NCI-H510A treated with DMSO at 0.1 percent for 48 hours (cell line): ENCODE results near the gene IGF1R.

ENCODE experiments used
- DNase-seq: peaks from one replicate; lab custom pipeline; 2025; lab: John Stamatoyannopoulos, UW

IGF1R gene

DNA sequence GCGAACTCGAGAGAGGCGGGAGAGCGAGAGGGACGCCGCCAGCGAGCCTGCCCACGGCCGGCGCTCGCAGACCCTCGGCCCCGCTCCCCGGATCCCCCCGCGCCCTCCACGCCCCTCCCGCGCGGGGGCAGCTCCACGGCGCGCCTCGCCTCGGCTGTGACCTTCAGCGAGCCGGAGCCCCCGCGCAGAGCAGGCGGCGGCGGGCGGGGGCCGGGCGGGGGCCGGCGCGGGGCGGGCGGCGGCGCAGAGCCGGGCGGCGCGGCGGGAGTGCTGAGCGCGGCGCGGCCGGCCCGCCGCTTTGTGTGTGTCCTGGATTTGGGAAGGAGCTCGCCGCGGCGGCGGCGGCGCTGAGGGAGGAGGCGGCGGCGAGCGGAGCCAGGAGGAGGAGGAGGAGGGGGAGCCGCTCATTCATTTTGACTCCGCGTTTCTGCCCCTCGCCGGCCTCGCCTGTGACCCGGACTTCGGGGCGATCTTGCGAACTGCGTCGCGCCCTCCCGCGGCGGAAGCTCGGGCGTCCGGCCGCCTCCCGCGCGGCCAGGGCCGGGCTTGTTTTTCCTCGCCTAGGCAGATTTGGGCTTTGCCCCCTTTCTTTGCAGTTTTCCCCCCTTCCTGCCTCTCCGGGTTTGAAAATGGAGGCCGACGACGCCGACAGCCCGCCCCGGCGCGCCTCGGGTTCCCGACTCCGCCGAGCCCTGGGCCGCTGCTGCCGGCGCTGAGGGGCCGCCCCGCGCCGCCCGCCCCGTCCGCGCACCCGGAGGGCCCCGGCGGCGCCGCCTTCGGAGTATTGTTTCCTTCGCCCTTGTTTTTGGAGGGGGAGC, 524 bp downstream of the IGF1R start:
- DNase-seq, result peak; percentile 3

DNA sequence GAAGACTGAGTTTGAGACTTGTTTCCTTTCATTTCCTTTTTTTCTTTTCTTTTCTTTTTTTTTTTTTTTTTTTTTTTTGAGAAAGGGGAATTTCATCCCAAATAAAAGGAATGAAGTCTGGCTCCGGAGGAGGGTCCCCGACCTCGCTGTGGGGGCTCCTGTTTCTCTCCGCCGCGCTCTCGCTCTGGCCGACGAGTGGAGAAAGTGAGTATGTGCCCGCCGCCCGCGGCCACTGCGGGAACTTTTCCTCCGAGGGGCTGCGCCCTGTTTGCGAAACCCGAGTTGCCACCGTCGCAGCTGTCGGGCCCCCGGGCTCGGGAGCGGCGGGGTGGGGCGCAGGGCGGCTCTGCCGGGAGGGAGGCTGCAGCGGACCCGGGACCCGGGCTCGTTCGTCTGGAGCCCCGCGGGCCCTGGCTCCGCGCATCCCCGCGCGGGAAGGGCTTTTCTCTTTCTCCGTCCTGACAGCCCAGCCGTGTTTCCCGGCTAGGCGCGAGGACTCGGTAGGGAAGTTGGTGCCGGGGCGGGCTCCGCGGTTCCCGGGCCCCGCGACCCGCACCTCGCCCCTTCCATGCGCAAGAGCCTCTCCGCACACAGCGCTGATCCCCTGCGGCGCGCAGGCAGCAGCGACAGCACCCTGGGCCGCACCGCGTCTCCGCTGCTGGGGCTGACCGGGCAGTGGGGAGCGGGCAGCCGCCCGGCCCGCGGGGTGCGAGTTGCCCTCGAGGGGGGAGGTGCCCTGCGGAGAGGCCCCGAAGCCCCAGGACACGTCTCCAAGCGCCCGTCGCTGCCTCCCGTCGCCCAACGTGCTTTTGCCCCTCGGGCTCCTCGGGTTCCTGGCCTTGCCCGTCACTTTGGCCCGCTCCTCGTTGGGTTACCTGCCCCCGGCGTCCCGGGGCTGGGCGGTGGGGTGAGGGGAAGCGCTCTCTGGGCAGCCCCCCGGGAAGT, 1.4 kb downstream of the IGF1R start:
- DNase-seq, result no peak

DNA sequence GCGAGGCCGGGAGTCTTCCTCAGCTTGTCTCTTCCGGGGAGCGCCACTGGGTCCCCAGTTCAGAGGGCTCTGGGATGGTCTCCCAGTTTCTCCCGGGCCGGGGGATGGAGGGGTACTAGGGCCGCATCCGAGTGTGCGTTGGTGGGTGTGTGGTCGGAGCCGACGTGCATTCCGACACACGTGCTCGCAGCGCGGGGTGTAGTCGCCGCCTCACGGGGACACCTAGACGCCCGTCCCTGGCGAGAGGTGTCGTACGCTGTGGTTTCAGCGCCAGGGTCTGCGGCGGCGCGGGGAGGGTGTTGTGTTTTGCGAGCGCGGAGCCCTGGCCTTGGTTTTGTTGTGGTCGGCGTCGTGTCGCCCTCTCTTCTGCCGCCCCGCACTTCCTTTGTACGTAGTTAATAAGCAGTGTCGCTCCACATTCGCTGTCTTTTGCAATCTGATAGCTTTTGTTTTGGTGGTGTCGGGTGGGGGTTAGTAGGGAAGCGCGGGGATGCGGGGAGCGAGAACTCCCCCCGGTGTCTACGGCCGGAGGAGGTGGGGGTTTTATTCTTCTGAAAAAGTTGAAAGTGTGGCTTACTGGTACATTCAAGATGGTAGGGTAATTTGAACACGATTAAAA, 2.2 kb downstream of the IGF1R start:
- no peak for DNase-seq

DNA sequence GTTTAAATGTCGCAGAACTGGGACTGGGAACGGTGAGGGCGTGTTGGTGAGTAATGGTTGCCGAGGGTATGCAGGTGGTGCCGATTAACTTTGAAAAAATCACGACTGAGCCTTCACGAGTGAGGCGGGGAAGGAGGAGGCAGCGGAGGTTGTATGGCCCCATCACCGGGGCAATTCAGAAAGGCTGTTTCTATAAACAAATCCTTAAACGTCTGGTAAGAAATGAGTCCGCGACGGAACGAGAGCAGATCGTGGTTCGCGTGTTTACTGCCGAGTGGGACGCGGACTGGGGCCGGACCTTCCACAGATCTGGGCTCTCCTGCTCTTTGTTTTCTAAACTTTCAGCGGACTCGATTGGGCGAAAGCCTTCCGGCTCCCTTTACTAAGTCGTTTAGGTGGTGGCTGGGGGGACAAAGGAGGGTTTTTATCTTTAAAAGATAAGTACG, 2.7 kb downstream of the IGF1R start:
- no peak for DNase-seq

DNA sequence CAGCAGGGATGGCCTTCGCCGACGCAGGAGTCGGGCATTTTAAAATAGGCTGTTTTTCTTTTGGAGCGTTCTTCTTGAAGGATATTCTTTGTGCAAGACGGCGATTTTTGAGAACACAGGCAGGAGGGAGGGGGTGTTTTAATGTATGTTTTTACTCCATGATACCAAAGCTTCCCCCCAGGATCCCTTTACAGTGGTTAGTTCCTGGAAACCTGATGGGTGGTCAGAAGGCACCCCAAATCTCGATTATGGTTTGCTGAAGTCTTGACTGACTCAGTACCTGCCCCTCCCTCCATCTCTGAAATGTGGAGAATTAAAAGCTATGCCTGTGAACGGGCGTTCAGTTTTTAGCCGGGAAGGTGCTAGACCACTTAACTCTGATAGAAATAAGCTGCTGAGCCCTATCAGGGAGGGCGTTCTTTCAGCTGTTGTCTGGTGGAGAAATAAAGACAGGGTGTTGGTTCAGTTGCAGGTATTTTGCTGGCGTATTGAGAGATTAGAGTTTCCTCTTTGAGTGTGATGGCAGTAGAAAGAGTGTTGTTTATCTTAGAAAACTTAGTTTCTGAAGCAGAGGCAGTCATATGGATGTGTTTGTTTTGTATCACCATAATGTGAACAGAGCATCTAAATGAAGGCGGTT, 3.4 kb downstream of the IGF1R start:
- DNase-seq, result no peak

DNA sequence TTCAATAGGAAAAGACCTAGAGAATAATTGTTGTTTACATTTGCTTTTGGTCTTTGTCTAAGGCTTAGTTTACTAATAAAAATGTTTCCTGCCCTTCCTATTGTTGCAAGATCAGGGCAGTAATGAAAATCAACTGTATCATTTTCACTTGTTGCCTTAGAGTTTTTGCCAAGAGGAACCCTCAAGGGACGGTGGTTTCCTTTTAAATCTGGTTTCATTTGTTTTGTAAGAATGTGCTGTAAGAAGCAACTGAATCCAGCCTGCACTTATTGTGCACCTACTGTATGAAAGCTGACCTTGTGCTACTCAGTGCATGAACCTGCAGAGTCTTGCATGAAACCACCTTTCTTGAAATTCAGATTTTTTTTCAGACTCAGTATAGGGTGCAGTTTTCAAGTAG, 5.3 kb downstream of the IGF1R start:
- DNase-seq, result no peak

DNA sequence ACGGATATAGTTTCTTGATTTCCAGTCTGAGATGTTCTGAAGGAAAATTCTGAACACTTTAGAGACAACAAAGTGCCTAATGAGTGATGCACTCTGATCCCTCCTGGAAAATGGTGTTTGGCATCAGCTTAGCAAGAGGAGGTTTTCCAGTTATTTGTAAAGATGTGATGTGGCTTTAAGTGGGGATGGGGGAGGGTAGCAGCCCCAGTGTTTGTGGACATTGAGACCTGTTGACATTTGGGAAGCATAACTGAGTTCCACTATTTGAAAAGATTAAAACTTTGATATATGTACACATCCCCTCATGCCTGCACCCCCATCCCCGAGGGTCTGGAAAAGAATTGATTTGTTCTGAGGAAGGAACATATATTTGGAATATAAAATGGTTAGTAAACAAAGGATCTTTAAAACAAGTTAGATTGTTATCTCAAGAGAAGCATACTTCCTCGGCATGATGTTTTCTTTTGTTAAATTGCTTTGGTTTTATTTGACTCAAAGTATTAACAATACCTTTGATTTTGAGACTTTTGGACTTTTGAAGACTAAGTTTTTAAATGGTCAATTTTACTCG, 6.5 kb downstream of the IGF1R start:
- no peak for DNase-seq

DNA sequence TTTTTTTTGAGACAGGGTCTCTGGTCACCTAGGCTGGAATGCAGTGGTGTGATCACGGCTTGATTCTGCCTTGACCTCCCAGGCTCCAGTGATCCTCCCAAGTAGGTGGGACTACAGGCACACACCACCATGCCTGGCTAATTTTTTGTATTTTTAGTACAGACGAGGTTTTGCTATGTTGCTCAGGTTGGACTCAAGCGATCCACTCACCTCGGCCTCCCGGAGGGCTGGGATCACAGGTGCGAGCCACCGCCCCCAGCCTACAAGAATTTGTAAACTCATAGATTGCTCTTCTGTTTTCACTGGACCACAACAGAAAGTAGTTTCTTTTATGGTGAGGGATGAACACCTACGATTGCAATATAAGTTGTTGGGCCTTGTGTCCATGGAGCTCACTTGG, 7.4 kb downstream of the IGF1R start:
- DNase-seq, result no peak

DNA sequence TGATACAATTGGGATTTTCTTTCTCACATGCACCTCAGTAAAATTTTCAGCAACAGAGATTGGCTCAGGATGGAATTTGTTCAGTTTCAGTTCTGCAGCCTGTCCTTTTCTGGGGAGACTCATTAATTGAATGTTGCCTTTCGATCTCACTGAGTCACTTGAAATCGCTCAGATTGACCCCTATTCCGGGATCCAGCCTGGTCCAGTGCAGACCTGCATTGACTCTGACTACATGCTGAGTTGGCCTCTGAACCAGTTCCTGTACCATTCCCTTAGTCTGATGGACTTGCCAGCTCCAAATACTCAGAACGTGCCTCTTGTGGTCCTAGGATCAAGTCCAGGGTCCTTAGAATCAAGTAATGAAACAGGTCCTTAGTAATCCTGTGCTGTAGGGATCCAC, 9.4 kb downstream of the IGF1R start:
- no peak for DNase-seq

DNA sequence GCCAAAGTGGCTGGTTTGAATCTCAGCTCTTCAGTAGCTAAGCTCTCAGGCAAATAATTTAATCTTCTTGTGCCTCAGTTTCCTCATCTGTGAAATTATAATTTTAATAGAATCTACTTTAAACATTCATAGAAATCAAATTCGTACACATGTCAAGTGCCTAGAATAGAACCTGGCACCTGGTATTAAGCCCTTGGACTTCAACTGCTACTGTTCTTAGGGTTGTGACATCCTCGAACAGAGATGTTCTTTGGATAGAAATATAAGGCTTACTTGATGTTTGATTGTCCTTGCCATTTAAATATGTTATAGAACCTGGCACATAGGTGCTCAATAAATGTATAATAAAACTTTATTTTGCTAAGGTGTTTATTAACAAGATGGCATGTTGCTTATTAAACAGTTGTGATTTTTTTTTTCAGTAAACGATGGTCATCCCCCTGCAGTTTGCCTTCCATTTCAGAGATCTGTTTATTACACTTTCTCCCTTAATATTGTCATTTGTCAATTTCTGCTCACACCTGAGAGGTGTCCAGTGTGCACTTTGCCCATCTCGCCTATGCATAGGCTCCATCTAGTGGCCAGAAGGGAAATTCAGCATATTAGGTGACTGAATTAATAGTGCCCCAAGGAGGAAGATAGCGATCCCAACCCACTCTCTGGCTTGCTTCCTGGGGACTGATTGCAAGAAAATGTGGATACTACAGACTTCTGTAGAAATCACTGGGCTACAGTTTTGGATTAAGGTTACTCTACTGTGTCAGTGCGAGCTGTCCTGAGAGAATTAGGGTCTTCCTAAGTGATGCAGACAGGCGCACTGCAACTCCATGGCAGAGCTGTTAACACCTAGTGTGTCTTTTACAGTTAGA, 10.7 kb downstream of the IGF1R start:
- peak; percentile 24 for DNase-seq

DNA sequence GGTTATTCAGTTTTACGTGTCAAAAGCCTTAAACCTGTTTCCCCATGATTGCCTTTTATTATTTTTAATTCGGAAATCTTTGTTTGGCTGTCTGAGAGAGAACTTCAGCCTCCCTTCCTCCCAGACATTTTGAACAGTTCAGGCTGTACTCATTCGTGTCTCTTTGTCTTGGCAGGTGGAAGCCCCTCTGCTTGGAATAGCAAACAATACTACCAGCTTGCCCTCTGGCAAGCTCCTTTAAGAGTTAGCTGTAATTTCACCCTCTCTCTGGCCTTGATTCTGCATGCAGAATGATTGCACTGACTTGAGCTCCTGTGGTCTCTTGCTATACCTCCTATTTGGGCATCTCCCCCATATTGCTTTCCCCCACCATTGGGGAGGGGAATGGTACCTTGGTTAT, 11.7 kb downstream of the IGF1R start:
- no peak for DNase-seq

DNA sequence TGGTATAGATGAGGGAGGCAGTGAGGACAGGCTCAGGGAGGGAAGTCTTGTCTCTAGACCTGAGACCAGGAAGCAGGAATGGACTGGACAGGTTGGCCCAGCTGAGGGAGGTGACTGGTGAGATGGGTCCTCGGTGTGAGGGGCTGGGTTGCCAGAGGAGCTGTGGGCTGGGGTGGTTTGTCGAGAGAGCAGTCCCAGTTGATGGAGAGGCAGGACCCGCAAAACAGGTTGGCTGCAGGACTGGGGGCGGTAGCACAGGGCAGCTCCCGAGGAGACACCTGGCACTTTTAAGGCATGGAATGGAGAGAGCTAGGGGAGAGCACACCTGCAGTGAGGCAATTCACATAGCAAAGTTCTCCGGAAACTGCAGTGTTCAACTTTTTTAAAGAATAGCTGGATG, 14.7 kb downstream of the IGF1R start:
- DNase-seq, result no peak

DNA sequence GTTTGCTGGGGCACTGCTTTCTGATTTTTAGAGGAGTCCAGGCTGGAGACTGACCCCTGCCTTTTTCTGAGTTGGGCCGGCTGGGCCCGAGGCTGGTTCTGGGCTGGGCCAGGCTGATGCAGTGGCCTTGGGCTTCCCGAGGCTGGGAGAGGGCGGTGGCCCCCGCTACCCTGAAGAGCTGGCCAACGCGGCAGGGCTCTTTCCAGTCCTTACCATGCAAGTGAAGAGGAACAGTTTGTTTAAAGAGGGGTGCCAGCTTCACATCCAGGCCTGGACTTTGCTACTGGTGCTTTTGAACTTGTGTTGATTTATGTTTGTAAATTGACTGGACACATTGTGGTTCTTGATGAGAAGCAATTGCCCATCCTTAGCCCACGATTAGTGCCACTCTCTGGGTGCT, 15.3 kb downstream of the IGF1R start:
- no peak for DNase-seq

DNA sequence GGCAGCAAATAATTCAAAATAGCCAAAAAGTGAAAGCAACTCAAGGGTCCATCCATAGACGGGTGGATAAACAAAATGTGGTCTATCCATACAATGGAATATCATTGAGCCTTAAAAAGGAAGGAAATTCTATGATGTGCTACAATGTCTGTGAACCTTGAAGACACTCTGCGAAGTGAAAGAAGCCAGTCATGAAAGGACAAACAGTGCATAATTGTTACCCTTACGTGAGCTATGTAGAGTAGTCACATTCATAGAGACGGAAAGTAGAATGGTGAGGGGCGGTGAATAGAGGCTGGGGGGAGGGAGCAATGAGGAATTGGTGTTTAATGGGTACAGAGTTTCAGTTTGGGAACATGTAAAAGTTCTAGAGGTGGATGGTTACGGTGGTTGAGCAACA, 18.1 kb downstream of the IGF1R start:
- no peak for DNase-seq

DNA sequence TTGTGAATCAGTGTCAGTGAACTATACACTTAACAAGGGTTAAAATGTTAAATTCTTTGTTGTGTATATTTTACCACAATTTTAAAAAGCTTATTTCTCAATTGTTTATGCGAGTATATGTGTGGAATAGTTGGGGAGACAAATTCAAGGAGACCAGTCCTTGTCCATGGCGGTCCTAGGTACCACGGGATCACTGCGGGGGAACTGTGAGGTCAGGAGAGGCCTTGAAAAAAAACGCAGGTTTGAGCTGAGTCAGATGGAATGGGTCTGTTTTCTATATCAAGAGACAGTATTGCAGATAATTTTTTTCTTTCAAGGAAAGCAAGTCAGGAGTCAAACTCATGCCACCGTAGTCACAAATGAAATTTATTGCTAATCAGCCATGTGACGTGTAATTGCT, 18.5 kb downstream of the IGF1R start:
- no peak for DNase-seq

DNA sequence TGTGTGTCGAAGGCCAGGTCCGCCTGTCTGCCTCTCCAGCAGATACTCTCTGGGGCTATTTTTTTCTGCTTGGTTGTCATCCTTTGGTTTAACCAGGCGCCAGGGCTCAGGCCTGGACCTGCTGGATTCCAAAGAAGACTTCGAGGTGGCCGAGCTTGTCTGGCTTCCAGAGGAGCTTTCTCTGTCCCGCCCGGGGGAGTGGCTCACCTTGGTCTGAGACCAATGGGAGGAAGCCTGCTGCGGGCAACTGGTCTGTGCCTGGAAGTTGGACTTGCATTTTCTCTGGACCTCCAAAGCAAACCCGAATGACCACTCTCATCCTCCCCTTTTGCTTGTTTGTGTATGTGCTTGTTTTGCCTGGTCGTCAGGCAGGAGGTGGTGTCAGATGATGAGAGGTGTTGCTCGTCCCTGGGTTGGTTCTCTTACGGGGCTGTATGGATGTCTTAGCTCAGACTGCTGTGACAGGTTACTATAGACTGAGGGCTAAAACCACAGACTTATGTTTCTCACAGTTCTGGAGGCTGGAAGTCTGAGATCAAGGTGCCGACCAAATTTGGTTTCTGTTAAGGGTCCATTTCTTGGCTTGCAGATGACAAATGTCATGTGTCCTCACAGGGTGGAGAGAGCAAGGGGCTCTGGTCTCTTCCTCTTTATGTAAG, 19.3 kb downstream of the IGF1R start:
- no peak for DNase-seq

DNA sequence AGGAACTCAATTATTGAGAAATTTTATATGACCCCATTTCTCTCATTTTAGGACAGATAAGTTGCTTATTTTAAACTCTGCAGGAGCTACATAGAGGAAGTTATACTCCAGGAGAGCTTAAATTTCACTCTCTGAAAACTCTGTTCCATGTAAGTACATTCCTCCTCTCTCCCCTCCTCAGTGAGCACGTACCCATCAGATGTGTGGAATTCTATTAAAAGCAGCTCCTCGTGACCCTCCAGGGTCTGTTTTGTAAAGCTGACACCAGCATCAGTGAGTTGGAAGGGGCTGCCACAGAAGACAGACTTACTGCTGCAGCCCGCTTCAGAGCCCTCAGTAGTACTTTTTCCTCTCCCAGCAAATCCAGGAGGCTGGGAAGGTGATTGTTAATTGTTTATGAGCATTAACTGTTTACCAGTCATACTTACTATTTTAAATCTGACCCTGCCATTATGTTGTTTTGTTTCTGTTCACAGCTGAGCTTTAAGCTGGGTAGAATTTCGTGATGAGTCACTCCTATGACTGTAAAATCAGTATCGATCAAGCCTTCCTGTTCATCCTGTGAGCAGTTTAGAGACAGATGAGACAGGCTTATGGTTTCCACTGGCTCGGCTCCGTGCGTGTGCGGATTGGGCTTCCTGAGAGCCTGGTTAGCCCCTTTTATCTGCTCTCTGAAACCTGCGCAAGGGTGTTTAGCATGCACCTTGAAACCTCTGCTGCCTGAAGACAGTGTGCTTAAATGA, 20.4 kb downstream of the IGF1R start:
- DNase-seq, result no peak

DNA sequence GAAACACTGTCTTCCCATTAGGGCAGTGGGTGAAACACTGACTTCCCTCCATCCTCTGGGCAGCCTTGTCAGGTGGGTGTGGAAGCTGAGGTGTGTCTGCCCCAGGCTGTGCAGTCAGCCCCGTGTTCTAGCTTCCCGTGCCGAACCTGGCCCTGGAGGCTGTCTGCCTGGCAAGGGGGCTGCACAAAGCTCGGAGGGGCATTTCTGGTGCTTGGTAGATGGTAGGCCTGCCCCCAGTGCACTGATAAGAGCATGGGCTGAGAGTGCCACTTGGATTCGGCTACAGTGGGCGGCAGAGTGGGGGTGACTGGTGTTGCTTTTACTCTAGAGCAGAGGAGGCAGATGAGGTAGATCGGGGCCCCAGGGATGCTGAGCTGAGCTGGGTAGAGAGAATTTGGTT, 21.3 kb downstream of the IGF1R start:
- DNase-seq, result no peak
